ENCODE data around the gene ARL15.

- TF ChIP-seq CTCF (IDR thresholded peaks at IDR 0.05) (no peak), POLR2A (IDR thresholded peaks at IDR 0.05) (no peak), EP300 (IDR thresholded peaks at IDR 0.05) (no peak)
Observed at GRCh38 chr5:53996008-53996407, 314.4 kb downstream of the ARL15 start.
